ENCODE data around the gene GLRA1. TPM values are rescaled to one million over a fixed set of nuclear protein-coding genes. Genes with fewer than 3 reads are reported as not detected.

Gene GLRA1
- total and polyA plus RNA-seq, 2 of the 4 experiments (the other 2 are of a cell fraction) = not detected

DNA sequence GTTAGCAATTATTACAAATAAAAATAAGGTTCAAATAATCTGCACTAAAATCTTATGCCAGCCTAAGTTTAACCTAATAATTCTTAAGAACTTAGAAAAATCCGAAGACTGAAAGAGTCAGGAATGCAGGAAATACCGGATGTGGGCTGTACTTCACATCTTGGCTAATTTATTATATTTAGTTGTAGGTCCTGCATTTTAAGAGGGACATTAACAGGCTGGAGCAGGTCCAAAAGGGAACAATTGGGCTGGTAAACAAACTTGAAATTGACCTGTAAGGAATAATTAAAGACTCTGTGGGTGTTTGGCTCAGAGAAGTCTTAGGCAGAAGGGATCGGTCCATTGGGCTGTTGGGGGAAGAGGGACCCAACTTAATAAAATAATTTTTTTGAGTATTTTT is 18.4 kb downstream of the GLRA1 start:
- no peak overlapping the region for H3K4me3 ChIP-seq (ENCODE audit: insufficient read depth, low read depth, low read length)
- no peak overlapping the region for H4K8ac ChIP-seq (ENCODE audit: low read depth in 2 of 2, low read length in 2 of 2)
- no peak for TF ChIP-seq BHLHE40 (IDR thresholded peaks at IDR 0.05; ENCODE audit: low read depth, low read length)
- TF ChIP-seq, protein P1, sequence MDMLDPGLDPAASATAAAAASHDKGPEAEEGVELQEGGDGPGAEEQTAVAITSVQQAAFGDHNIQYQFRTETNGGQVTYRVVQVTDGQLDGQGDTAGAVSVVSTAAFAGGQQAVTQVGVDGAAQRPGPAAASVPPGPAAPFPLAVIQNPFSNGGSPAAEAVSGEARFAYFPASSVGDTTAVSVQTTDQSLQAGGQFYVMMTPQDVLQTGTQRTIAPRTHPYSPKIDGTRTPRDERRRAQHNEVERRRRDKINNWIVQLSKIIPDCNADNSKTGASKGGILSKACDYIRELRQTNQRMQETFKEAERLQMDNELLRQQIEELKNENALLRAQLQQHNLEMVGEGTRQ (IDR thresholded peaks at IDR 0.05; ENCODE audit: low read depth, low read length) = no peak
- TF ChIP-seq, protein P2, sequence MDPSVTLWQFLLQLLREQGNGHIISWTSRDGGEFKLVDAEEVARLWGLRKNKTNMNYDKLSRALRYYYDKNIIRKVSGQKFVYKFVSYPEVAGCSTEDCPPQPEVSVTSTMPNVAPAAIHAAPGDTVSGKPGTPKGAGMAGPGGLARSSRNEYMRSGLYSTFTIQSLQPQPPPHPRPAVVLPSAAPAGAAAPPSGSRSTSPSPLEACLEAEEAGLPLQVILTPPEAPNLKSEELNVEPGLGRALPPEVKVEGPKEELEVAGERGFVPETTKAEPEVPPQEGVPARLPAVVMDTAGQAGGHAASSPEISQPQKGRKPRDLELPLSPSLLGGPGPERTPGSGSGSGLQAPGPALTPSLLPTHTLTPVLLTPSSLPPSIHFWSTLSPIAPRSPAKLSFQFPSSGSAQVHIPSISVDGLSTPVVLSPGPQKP (IDR thresholded peaks at IDR 0.05; ENCODE audit: borderline replicate concordance, low read depth, low read length) = no peak
- TF ChIP-seq MAFK (IDR thresholded peaks at IDR 0.05; ENCODE audit: low read depth, low read length) = no peak
- TF ChIP-seq, protein P3, sequence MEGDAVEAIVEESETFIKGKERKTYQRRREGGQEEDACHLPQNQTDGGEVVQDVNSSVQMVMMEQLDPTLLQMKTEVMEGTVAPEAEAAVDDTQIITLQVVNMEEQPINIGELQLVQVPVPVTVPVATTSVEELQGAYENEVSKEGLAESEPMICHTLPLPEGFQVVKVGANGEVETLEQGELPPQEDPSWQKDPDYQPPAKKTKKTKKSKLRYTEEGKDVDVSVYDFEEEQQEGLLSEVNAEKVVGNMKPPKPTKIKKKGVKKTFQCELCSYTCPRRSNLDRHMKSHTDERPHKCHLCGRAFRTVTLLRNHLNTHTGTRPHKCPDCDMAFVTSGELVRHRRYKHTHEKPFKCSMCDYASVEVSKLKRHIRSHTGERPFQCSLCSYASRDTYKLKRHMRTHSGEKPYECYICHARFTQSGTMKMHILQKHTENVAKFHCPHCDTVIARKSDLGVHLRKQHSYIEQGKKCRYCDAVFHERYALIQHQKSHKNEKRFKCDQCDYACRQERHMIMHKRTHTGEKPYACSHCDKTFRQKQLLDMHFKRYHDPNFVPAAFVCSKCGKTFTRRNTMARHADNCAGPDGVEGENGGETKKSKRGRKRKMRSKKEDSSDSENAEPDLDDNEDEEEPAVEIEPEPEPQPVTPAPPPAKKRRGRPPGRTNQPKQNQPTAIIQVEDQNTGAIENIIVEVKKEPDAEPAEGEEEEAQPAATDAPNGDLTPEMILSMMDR (conservative IDR thresholded peaks at IDR 0.05; ENCODE audit: low read depth, low read length) = no peak
- no peak for TF ChIP-seq SMC3 (IDR thresholded peaks at IDR 0.05; ENCODE audit: low read depth, low read length)
- TF ChIP-seq MAZ (IDR thresholded peaks at IDR 0.05; ENCODE audit: borderline replicate concordance, low read depth, low read length) = no peak
- TF ChIP-seq CHD1 (IDR thresholded peaks at IDR 0.05; ENCODE audit: low read depth, low read length) = no peak
- TF ChIP-seq POLR2A (IDR thresholded peaks at IDR 0.05; ENCODE audit: low read depth, low read length) = no peak
- no peak for TF ChIP-seq RCOR1 (IDR thresholded peaks at IDR 0.05; ENCODE audit: insufficient replicate concordance, low read length)
- no peak for TF ChIP-seq RFX5 (IDR thresholded peaks at IDR 0.05; ENCODE audit: low read depth, low read length)
- TF ChIP-seq CEBPB (IDR thresholded peaks at IDR 0.05; ENCODE audit: low read depth, low read length) = no peak
- no peak for TF ChIP-seq FOS (IDR thresholded peaks at IDR 0.05; ENCODE audit: low read depth, low read length)
- TF ChIP-seq NFE2L2 (IDR thresholded peaks at IDR 0.05; ENCODE audit: low read depth, low read length) = no peak
- TF ChIP-seq RAD21 (IDR thresholded peaks at IDR 0.05; ENCODE audit: low read length) = no peak
- POLR2A ChIA-PET (ENCODE audit: unreplicated experiment) = no interaction called here
- H3K9me3 ChIP-seq (ENCODE audit: control insufficient read depth, insufficient read depth, low read length) = no peaks in the 10 kb centered on the region
- intact Hi-C loops (cut with micrococcal nuclease) (no loop called here), in situ Hi-C loops (cut with MboI; ENCODE audit: low sequenced_read_pairs) (no loop called here), dilution Hi-C loops (cut with HindIII; ENCODE audit: low sequenced_read_pairs, unreplicated experiment) (no loop called here)
- H3K4me1 ChIP-seq (ENCODE audit: control insufficient read depth, insufficient read depth, low read length) = no peaks in the 10 kb centered on the region
- no peak overlapping the region for H4K5ac ChIP-seq (ENCODE audit: low read depth, low read length)
- ATAC-seq (ENCODE audit: low read depth) (no peak), DNase-seq (peak; percentile 1)
- CTCF ChIA-PET = interaction anchor here (1.0 kb wide), 1 partner anchor 81 kb away, joined by 3 read pairs; no protein-coding TSS in a partner anchor
- H3K4ac ChIP-seq (ENCODE audit: low read depth, low read length) = no peak overlapping the region
- H2AK5ac ChIP-seq (ENCODE audit: low read depth, low read length) = no peak overlapping the region
- H3K4me2 ChIP-seq (ENCODE audit: low read depth, low read length) = no peak overlapping the region
- H2BK5ac ChIP-seq (ENCODE audit: low read depth, low read length, poor library complexity, severe bottlenecking) = no peak overlapping the region
- H3K23ac ChIP-seq (ENCODE audit: low read depth, low read length) = no peak overlapping the region
- no peaks in the 10 kb centered on the region for H3K36me3 ChIP-seq (ENCODE audit: control insufficient read depth, insufficient read depth, low read length)
- H3K56ac ChIP-seq (ENCODE audit: extremely low read depth, insufficient read depth, low read length) = no peak overlapping the region
- no peak overlapping the region for H3K27ac ChIP-seq (ENCODE audit: insufficient read depth, low read length)
- no peak overlapping the region for H2BK20ac ChIP-seq (ENCODE audit: low read depth, low read length)
- BruUV-seq (replicated peaks) = no TSS peak
- H4K91ac ChIP-seq (ENCODE audit: insufficient read depth, low read depth, low read length) = no peak overlapping the region
- H4K20me1 ChIP-seq (ENCODE audit: insufficient read depth, low read length) = no peaks in the 10 kb centered on the region
- H2BK15ac ChIP-seq (ENCODE audit: low read depth, low read length) = no peak overlapping the region
- no peaks in the 10 kb centered on the region for H3K27me3 ChIP-seq (ENCODE audit: control insufficient read depth, insufficient read depth, low read length)
- WGBS, 2 experiments (ENCODE audit: extremely low coverage in 2 of 2, insufficient read length in 1 of 2) = no CpG with 5 or more reads among the region's 3 CpGs
- H3K14ac ChIP-seq (replicated peaks; ENCODE audit: low read depth, low read length) = no peak overlapping the region
- no peak overlapping the region for H2AFZ ChIP-seq (replicated peaks; ENCODE audit: low read length, poor library complexity)
- no peaks in the 10 kb centered on the region for H3K79me1 ChIP-seq (ENCODE audit: low read depth in 1 of 2, low read length in 2 of 2)
- H3K9ac ChIP-seq (ENCODE audit: low read depth, low read length) = no peak overlapping the region
- H3K18ac ChIP-seq (ENCODE audit: low read depth, low read length) = no peak overlapping the region
- H2BK120ac ChIP-seq (ENCODE audit: low read depth, low read length) = no peak overlapping the region
- no peak overlapping the region for H2AK9ac ChIP-seq (replicated peaks; ENCODE audit: low read depth, low read length, poor library complexity)
- H3K9me1 ChIP-seq (ENCODE audit: insufficient read depth, low read length) = no peaks in the 10 kb centered on the region
